GM18870 (cell line): ENCODE measurements around the gene IFT25.
"Not testable (repeated sequence)": the region's sequence is repeated elsewhere in the genome, so short reads cannot be mapped to it uniquely, and the experiment has no call there.

ENCODE experiments used
- ATAC-seq: cut with Tn5 transposase; IDR thresholded peaks from one replicate; pipeline ENCODE4 v1.9.1; 2021; ENCODE audit warnings: moderate library complexity; ENCODE audit not compliant: unreplicated experiment

The IFT25 gene

GRCh38 chr1:53945433-53946251 lies at the start of gene IFT25:
Gene IFT25, minus strand, starts transcription at chr1:53945699. Its CDS starts 5,617 bp downstream, at chr1:53940082.
- peak; percentile 66 for ATAC-seq

DNA sequence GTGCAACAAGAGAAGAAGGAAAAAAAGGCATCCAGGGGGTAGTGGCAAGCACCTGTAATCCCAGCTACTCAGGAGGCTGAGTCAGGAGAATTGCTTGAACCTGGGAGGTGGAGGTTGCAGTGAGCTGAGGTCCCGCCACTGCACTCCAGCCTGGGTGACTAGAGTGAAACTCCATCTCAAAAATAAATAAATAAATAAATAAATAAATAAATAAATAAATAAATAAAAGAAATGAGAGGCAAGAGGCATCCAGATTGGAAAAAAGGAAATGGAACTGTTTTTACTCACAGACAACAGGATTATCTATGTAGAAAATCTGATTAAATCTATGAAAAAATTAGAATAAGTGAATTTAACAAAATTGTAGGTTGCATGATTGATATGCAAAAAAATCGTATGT lies 49.0 kb upstream of the IFT25 start:
- not testable (repeated sequence) for ATAC-seq

DNA sequence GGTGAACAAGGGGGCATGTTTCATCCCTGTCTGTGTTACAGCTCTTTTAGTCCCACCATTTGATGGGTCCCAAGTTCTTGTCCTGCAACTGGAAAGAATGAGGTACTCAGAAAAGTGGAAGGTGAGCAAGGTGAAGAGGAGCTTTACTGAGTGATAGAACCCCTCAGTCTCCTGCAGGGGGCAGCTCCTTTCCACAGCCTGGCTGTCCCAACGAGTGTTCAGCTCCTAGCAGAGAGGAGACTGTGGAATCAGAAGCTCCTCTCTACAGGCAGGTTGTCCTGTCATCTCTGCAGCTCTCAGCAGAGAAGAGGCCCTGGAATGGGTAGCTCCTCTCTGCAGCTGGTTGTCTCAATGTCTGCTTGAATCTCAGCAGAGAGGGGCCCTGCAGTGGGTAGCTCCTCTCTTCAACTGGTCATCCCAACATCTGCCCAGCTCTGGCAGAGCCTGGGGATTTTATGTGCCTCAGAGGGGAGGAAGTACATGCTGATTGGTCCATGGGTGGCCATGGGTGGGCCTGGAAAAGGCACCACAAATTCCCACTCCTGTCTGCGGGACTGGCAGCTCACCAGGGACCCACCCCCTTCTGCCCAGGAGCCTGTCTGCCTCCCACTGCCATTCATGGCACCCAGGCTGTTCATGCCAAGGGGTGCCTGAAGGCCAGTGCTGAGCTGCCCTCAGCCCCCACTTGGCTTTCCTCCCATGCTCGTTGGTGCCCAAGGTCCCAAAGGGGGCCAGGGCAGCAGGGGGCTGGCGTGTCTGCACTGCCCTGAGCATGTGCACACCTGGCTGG lies 46.8 kb upstream of the IFT25 start:
- ATAC-seq: no peak

GRCh38 chr1:53987880-53988279 lies 42.4 kb upstream of the IFT25 start:
- ATAC-seq: no peak

DNA sequence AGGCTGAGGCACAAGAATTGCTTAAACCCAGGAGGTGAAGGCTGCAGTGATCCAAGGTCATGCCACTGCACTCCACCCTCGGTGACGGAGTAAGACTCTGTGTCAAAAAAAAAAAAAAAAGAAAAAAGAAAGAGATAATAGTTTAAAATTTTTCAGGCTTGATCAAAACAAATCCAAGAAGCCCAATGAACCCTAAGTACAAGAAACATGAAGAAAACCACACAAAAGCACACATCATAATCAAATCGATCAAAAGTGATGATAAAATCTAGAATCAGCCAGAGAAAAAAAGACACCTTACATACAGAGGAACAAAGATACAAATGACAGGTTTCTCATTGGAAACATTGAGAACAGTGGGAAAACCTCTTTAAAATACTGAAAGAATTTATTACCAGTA lies 41.0 kb upstream of the IFT25 start:
- ATAC-seq: no peak

DNA sequence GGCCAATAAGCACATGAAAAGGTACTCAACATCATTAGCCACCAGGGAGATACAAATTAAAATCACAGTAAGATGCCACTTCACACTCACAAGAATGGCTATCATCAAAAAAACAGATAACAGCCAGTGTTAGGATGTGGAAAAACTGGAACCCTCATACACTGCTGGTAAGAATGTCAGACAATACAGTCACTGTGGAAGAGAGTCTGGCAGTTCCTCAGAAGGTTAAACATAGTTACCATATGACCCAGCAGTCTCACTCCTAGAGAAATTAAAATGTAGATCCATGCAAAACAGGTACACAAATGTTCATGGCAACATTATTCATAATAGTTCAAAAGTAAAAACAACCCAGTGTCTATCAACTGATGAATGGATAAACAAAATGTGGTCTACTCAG lies 39.2 kb upstream of the IFT25 start:
- ATAC-seq: no peak

DNA sequence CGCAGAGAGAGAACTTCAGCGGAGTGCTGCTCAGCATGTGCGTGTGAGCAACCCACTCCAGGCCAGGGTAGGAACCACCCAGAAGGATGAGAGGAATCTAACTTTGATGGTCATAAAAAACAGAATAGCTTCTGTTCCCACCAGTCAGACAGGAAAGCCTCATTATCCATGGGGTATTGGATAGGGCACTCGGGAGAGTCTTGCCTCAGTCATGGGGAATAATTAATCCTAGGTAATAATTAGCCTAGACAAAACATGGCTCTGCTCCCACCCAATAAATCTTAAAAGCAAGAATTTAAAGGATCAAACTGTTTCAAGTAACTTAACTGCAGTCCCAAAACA lies 37.2 kb upstream of the IFT25 start:
- no peak for ATAC-seq

DNA sequence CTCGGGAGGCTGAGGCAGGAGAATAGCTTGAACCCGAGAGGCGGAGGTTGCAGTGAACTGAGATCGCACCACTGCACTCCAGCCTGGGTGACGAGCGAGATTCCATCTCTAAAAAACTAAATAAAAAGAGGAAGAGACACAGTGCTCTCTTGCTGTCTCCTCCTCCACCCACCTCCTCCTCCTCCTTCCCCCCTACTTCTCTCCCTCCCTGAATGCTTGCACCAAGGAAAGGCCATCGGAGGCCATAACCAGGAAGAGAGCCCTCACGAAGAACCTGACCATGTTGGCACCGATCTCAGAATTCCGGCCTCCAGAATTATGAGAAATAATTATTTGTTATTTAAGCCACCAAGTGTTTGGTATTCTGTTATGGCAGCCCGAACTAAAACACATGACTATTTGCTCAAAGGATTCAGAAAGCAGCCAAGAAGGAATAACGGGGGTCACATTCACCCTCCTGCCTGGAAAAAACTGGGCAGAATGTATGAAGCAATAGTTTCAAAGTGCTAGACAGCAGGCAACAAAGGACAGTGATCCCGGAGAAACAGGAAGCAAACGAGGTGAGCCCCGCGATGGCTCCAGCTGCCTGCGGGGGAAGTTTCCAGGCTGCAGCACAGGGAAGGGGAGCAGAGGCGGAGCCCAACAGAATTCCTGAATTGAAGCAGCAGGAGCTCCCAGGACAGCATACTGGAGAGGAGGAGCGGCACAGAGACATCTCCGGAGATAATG lies 36.7 kb upstream of the IFT25 start:
- ATAC-seq: no peak

DNA sequence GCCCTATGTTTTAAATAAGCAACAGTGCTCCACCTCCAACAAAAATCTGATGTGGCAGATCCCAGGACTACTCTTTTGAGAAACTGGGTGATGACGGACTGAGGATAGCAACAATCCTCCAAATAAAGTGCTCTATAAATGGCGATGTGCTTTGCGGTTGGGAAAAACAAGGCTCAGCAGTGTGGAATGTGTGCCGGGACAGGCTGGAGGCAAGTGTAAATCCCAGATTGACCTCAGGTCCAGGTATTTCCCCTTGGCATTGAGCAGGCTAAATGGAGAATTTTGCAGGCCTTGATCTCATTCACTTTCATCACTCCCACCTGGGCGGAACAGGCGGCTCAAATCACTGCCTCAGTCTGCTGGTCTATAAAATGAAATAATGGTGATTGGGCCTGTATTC lies 35.7 kb upstream of the IFT25 start:
- no peak for ATAC-seq

DNA sequence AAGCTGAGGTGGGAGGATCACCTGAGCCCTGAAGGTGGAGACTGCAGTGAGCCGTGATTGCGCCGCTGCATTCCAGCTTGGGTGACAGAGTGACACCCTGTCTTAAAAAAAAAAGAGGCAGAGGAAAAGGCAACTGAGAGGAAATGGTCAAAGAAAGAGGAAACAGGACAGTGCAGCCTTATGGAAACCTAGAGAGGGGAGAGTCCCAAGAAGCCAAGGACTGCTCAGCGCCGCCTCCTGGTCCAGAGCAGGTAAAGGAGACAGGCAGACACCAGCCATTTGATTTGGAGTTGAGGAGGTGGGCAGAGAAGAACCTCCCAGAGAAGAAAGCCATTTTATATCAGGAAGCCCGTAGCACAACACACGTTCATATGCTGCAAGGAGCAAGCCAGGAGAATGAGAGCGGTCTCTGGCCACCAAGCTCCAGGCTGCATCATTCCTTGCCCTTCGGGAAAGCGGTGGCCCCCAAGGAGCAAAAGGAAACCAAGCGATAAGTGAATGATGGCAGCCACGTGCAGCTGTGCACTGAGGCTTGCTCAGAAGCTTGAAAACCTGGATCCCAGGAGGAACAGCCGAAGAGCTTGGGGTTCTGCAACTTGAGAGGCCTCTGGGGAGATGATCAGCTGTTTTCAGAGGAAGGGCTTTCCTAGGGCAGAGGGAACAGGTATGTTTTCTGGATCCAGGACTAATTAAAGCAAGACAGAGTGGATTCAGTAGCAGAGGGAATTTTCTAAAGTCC lies 34.4 kb upstream of the IFT25 start:
- ATAC-seq: no peak

GRCh38 chr1:53975861-53976260 lies 30.4 kb upstream of the IFT25 start:
- ATAC-seq: no peak

DNA sequence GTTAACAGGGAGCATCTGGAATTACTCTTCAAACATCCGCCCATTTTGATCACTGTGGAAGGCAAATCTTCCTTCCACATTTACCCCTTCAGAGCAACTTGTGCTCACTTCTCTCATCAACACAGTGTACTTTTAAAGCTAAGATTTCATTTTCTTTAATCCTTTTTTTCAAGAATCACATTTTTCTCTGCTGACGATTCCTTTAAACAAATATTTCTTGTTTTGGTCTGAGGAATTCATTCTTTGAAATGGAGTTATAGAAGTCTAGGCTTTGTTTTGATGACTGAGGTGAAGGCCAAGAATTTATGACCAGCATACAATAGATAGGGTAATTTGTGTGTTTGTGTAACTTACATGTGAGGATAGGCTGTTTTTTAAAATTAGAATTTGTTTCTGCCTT lies 26.2 kb upstream of the IFT25 start:
- no peak for ATAC-seq

DNA sequence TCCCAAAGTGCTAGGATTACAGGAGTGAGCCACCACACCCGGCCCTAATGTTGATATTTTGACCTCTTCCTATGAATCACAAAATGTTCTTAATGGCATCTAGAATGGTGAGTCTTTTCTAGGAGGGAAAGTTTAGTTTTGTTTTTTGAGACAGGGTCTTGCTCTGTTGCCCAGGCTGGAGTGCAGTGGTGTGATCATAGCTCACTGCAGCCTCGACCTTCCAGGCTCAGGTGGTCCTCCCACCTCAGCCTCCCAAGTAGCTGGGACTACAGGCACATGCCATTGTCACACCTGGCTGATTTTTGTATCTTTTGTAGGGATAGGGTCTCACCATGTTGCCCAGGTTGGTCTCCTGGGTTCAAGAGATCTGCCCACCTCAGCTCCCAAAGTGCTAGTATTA lies 23.8 kb upstream of the IFT25 start:
- not testable (repeated sequence) for ATAC-seq

DNA sequence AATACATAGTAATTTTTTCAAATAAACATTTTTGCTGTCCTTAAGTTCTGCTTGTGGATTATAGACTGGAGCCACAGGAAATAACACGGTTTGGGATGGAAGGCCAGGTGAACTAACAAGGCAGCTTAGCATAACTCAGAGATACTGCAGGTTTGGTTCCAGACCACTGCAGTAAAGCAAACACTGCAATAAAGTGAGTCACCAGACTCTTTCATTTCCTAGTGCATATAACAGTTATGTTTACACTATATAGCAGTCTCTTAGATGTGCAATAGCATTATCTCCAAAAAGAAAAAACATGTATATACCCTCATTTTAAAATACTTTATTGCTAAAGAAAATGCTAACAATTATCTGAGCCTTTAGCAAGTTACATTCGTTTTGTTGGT lies 22.6 kb upstream of the IFT25 start:
- no peak for ATAC-seq

- ATAC-seq: no peak
Observed at GRCh38 chr1:53967409-53968124, 22.1 kb upstream of the IFT25 start.

GRCh38 chr1:53966794-53967193 lies 21.3 kb upstream of the IFT25 start:
- no peak for ATAC-seq

DNA sequence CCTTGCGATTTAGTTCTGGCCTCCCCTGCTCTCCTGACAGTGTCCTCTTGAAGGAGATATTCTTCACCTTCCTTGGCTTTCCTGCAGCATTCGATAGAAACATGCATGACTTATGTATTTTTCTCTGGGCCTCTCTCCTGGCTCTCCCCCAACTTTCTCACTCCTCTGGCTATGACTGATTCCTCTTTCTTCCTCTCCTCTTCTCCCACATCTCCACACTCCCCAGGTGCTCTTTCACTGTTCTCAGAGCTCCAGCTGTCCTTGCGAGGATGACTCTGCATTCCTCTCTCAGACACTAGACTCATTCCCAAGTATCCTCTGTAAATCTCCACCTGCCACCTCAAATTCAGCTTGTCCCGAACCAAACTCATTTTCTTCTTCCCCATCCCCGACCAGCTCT lies 18.6 kb upstream of the IFT25 start:
- no peak for ATAC-seq

- ATAC-seq: no peak
Observed at GRCh38 chr1:53963460-53963859, 18.0 kb upstream of the IFT25 start.

DNA sequence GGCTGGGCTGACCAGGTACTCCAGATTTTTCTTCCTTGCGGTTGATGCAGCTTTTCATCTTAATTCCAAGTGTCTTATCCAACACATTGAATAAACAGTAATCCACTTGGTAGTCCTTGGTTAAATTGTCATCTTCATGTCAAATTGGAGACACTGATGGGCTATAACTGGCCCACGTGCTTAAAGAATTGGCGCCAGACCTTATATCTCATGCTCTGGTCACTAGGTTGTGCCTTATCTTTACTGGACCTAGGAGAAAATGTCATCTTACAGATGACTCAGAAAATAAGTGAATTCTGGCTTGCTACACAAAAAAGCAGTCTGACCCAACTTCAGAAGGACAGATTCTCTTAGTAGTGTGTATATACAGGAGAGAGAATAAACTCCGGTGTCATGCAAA lies 16.9 kb upstream of the IFT25 start:
- no peak for ATAC-seq

- ATAC-seq: no peak
Observed at GRCh38 chr1:53959664-53960250, 14.3 kb upstream of the IFT25 start.
